ENCODE data around the gene NAA10.

Gene NAA10

GRCh38 chrX:153883163-153883843 is 51.5 kb downstream of the NAA10 start:
- no peak for DNase-seq

- no peak for DNase-seq
Measured at GRCh38 chrX:153882557-153882956, 52.3 kb downstream of the NAA10 start.

- DNase-seq: no peak
Measured at GRCh38 chrX:153882086-153882498, 52.7 kb downstream of the NAA10 start.

- no peak for DNase-seq
Measured at GRCh38 chrX:153881281-153881680, 53.6 kb downstream of the NAA10 start.

- DNase-seq: no peak
Measured at GRCh38 chrX:153880440-153880815, 54.4 kb downstream of the NAA10 start.

- no peak for DNase-seq
Measured at GRCh38 chrX:153879741-153880439, 54.9 kb downstream of the NAA10 start.
